Gastroesophageal sphincter (tissue), 3 donors: ENCODE measurements around the gene GIPC1.

Source experiments
- EP300 ChIP-seq: sonication (generic); formaldehyde crosslinking; IDR thresholded peaks from one replicate; pipeline ENCODE4 v1.6.1; 2017; ENCODE audit warnings: antibody characterized with exemption, mild to moderate bottlenecking
- POLR2A ChIP-seq, 2 donors: fragments of 450-650 bp; IDR thresholded peaks; one replicate each; pipeline ENCODE4 v1.6.1; 2017; ENCODE audit warnings: antibody characterized with exemption in 2 of 2, mild to moderate bottlenecking in 2 of 2, moderate library complexity in 1 of 2
- POLR2AphosphoS5 ChIP-seq: sonication (generic); formaldehyde crosslinking; IDR thresholded peaks from one replicate; pipeline ENCODE4 v1.6.1; 2017; ENCODE audit warnings: antibody characterized with exemption
- TF ChIP-seq, protein P1 (sequence below), 4 experiments: fragments of 200-600 bp in 2 of 4; fragments of 450-650 bp in 2 of 4; sonication (generic) in 1 of 4; IDR thresholded peaks; one replicate each; pipeline ENCODE4 v1.5.1; 2017 to 2019; ENCODE audit warnings: antibody characterized with exemption in 4 of 4, mild to moderate bottlenecking in 2 of 4, moderate library complexity in 2 of 4

DNA sequence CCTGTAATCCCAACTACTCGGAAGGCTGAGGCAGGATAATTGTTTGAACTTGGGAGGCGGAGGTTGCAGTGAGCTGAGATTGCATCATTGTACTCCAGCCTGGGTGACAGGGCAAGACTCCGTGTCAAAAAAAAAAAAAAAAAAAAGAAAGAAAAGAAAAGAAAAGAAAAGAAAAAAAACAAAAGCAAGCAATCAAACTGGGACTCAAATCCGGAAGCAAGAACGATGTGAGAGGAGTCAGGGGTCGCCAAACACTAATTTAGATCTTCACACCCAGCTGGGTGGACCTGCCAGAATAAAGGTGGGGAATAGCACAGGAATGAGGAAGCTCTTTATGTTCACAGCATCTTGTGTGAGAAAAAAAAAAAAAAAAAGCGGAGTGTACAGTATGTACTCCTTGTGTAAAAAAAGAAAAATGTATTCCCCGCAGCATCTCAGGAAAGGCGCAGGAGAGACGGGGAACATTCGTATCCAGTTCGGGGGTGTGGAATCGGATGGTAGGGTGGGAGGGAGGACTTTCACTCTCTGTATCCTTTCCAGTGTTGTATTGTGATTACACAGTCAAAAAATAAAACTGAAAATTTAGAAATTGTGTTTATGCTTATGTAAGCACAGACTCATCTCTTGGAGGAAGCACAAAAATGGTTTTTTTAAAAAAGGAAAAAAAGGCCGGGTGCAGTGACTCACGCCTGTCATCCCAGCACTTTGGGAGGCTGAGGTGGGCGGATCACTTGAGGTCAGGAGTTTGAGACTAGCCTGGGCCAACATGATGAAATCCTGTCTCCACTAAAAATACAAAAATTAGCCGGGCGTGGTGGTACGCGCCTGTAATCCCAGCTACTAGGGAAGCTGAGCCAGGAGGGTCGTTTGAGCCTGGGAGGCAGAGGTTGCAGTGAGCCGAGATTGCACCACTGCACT lies 14.6 kb upstream of the GIPC1 start:
- no peak for TF ChIP-seq POLR2AphosphoS5
- TF ChIP-seq, protein P1, sequence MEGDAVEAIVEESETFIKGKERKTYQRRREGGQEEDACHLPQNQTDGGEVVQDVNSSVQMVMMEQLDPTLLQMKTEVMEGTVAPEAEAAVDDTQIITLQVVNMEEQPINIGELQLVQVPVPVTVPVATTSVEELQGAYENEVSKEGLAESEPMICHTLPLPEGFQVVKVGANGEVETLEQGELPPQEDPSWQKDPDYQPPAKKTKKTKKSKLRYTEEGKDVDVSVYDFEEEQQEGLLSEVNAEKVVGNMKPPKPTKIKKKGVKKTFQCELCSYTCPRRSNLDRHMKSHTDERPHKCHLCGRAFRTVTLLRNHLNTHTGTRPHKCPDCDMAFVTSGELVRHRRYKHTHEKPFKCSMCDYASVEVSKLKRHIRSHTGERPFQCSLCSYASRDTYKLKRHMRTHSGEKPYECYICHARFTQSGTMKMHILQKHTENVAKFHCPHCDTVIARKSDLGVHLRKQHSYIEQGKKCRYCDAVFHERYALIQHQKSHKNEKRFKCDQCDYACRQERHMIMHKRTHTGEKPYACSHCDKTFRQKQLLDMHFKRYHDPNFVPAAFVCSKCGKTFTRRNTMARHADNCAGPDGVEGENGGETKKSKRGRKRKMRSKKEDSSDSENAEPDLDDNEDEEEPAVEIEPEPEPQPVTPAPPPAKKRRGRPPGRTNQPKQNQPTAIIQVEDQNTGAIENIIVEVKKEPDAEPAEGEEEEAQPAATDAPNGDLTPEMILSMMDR (IDR thresholded peaks at IDR 0.05), result no peak
- TF ChIP-seq EP300, result no peak
- no peak for TF ChIP-seq POLR2A (IDR thresholded peaks at IDR 0.05)
